Measurements from ENCODE around the gene THOP1. TPM values are rescaled to one million over a fixed set of nuclear protein-coding genes. Genes with fewer than 3 reads are reported as not detected.

THOP1 gene
- total RNA-seq, 4 donors from 2014 or later: 24.3 to 142 (median 49.5) TPM

DNA sequence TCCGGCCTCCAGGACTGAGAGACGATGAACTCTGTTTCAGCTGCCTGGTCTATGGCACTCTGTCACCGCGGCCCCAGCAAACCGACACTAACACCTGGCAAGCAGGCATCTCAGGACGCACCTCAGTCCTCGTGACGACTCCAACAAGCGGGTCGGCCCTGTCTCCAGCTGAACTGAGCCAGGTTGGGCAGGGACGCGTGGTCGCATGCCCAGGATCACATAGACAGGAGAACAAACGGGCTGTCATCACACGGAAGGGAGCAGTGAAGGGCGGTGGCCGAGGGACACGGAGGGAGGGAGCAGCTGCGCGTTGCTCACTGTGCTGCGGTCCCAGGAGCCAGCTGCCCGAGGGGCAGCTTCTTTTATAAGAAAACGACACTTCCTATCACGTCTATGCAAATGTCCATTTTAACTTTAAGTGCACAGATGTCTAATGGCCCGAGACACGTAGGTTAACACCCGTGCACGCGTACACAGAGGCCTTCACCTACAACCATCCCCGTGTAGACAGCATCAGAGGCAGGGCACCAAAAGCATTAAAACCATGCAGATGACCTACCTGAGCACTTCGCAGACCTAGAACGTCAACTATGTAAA lies 11.1 kb upstream of the THOP1 start:
- Histone ChIP-seq H3K36me3 (no peaks in the 10 kb centered on the region), H3K27ac (peak overlapping the region in 1 of 4 donors; percentile 84), H3K4me1 (peaks cover 0 to 20% (median 7%) of the 10 kb centered on the region in 4 donors), H3K27me3 (no peaks in the 10 kb centered on the region), H3K4me3 (no peak overlapping the region), H3K9me3 (no peaks in the 10 kb centered on the region)
- TF ChIP-seq, protein P1, sequence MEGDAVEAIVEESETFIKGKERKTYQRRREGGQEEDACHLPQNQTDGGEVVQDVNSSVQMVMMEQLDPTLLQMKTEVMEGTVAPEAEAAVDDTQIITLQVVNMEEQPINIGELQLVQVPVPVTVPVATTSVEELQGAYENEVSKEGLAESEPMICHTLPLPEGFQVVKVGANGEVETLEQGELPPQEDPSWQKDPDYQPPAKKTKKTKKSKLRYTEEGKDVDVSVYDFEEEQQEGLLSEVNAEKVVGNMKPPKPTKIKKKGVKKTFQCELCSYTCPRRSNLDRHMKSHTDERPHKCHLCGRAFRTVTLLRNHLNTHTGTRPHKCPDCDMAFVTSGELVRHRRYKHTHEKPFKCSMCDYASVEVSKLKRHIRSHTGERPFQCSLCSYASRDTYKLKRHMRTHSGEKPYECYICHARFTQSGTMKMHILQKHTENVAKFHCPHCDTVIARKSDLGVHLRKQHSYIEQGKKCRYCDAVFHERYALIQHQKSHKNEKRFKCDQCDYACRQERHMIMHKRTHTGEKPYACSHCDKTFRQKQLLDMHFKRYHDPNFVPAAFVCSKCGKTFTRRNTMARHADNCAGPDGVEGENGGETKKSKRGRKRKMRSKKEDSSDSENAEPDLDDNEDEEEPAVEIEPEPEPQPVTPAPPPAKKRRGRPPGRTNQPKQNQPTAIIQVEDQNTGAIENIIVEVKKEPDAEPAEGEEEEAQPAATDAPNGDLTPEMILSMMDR (IDR thresholded peaks at IDR 0.05): no peak
- TF ChIP-seq POLR2A (IDR thresholded peaks at IDR 0.05): no peak
- DNase-seq: no peak

DNA sequence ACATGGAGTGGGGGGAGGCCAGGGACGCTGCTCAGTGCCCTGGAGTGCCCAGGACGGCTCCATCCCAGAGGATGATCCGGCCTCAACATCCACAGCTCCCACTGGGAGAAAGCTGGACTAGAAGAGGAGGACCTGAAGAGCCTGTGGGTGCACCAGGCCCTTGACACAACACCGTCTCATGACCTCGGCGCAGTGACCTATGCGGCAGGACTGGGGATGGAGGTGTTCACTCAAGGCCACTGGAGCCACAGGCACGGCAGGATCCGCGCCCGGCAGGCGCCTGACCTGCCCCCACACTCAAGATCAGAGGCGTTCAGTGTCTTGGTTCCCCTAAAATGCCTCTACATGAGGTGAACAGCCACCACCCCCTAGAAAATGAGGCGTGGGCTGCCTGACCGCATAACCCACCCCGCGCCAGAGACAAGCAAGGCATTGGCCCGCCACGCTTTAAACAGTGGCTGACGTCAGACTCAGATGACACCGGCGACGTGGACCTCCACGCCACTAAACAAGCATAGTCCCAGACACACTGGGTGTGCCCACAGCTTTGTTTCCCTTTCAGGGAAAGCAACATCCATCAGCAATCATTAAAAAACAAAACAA lies 10.2 kb upstream of the THOP1 start:
- TF ChIP-seq, protein P1 (IDR thresholded peaks at IDR 0.05): no peak
- no peak for TF ChIP-seq POLR2A (IDR thresholded peaks at IDR 0.05)
- peak overlapping the region; percentile 64 to 84 (median 74) for H3K27ac ChIP-seq
- peaks cover 0 to 20% (median 7%) of the 10 kb centered on the region in 4 donors for H3K4me1 ChIP-seq
- DNase-seq: no peak
- H3K27me3 ChIP-seq: no peaks in the 10 kb centered on the region
- H3K9me3 ChIP-seq: no peaks in the 10 kb centered on the region
- H3K36me3 ChIP-seq: no peaks in the 10 kb centered on the region
- peak overlapping the region in 2 of 4 donors; percentile 8 to 25 for H3K4me3 ChIP-seq

DNA sequence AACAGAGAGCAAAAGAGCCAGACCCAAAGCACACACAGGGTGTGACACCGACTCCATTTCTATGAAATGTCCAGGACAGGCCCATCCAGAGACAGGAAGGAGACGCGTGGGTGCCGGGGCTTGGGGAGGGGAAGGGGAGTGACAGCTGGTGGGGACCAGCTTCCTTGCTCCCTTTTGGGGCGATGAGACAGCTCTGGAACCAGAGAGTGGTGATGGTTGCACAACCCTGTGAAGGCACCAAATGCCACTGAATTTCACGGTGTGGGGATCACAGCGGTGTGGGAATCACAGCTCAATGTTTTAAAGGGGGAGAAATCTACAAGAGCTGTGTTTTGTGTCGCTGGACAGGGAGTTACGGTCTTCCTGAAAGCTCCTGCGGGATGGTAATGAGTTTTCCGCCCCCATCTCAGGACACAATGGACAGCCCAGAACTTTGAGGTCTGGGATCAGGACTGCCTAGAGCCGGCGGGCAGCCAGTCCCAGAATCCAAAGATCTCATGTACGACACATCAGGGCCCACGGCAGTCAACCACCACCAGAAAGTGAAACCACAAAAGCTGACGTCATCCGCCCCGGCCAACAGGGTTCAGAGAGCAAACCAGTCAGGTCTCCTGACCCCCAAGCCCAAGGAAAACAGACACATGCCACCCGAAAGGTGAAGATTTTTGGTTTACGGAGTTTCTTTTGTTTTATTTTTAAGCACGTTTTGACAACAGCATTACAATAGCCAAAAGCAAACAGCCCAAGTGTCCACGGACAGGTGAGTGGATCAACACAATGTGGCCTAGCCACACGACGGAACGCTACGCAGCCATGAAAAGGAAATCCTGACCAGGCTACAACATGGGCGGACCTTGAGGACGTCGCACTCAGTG lies 9.5 kb upstream of the THOP1 start:
- DNase-seq: peak; percentile 65 to 90 (median 75)
- Histone ChIP-seq H3K4me1 (peaks cover 0 to 17% (median 7%) of the 10 kb centered on the region in 4 donors), H3K27ac (peak overlapping the region; percentile 64 to 84 (median 74)), H3K4me3 (peak overlapping the region in 3 of 4 donors; percentile 8 to 25 (median 14)), H3K36me3 (no peaks in the 10 kb centered on the region), H3K9me3 (no peaks in the 10 kb centered on the region), H3K27me3 (no peaks in the 10 kb centered on the region)
- TF ChIP-seq, protein P1 (IDR thresholded peaks at IDR 0.05): no peak
- no peak for TF ChIP-seq POLR2A (IDR thresholded peaks at IDR 0.05)

DNA sequence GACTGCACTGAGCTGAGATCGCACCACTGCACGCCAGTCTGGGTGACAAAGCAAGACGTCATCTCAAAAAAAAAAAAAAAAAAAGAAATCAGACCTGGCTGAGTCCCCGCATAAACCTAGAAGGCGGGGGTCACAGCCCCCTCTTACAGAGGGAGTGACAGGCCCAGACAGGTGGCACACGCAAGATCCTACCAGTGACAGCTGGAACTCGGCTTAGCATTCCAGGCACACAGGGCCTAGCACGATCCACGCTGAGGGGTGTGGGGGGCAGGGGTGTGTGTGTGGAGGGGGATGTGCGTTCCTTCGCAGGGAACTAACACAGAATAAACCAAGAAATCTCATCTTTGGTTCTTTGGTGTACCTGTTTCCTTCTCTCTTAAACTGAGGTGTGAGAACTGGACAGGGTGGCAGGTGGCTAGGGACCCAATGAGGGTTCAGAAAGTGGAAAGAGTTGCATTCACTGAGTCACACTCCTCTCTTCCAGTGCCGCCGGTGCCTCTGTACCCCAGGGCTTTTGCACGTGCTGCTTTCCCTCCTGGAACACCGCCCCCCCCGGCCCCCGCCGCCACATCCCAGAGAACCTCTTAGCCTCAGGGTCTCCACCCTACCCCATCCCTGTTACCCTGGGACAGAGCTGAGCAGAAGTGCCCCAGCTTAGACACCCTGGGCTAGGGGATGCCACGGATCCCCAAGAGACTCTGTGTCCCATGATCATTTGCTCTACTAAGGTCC lies 7.2 kb upstream of the THOP1 start:
- H3K4me3 ChIP-seq: no peak overlapping the region
- DNase-seq: no peak
- H3K9me3 ChIP-seq: no peaks in the 10 kb centered on the region
- H3K4me1 ChIP-seq: peaks cover 0 to 31% (median 11%) of the 10 kb centered on the region in 4 donors
- no peak overlapping the region for H3K27ac ChIP-seq
- H3K36me3 ChIP-seq: no peaks in the 10 kb centered on the region
- TF ChIP-seq POLR2A (IDR thresholded peaks at IDR 0.05): no peak
- TF ChIP-seq, protein P1 (IDR thresholded peaks at IDR 0.05): no peak
- no peaks in the 10 kb centered on the region for H3K27me3 ChIP-seq

DNA sequence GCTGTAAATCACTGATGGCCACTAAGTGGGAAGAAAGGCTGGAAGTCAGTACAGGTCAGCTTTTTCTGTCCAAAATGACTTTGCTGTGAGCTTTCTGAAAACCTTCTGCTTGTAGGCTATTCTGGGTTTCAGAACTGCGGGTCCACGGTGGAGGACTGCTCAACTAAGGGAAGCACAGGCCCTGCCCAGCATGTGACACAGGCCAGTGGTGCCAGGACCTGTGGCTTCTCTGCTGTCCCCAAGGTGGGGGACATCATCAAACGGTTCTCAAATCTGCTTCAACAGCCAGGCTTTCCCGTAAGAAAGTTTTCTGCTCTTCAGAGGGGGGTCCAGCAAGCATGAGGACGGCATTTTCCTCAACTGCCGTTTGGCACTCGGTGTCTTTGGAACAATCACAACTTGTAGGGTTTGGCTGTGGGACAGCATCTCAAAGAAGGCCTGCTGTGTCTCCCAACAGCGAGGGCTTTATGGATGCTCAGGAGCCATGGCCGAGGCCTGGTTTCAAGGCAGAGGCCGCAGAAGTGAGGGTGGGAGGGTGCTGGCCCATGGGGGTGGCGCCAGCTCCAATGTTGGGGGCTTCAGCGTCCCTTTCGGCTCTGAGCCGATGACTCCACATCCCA lies 6.1 kb upstream of the THOP1 start:
- H3K4me1 ChIP-seq: peaks cover 0 to 34% (median 11%) of the 10 kb centered on the region in 4 donors
- H3K4me3 ChIP-seq: no peak overlapping the region
- H3K27me3 ChIP-seq: no peaks in the 10 kb centered on the region
- TF ChIP-seq POLR2A (IDR thresholded peaks at IDR 0.05): no peak
- TF ChIP-seq, protein P1 (IDR thresholded peaks at IDR 0.05): no peak
- DNase-seq: no peak
- H3K27ac ChIP-seq: no peak overlapping the region
- no peaks in the 10 kb centered on the region for H3K36me3 ChIP-seq
- no peaks in the 10 kb centered on the region for H3K9me3 ChIP-seq
